ENCODE results near the gene OSR1.

Gene OSR1

DNA sequence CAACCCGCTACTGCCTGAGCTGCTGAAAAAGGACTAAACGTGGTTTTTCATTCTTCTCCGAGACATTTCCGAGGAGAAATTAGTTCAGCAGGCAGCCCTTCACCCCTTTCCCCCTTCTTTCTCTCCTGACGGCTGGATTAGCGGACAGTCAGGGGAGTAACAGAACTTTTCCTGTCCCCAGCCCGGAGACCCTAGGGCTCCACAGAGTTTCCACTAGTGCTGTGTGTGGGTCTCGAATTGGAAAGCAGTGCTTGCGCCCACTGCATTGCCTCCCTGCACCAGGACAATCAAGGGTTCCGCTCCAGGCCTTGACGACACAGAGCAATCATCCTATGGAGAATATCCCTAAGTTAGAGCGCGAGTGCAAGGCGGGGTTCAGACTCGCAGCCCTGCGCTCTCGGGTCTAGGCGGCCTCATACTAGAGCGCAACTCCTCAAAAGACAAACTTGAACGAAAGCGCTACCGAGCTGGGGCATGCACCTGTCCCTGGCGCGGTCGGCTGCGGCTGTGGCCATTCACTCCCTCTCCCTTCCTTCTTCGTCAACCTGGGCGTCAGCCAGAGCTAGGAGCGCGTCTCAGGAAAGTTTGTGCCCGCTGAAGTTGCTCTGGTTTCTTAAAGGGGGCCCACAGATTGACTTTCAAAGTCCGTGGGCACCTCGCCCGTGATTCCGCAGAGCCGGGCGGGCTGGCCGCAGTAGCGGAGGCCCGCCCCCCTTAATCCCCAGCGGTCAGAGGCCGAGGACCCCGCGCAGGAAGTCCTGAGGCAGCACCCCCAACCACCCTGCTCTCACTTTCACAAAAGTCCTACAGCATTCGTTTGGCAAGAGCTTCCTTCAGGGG, 801 bp downstream of the OSR1 start:
- DNase-seq (ENCODE audit: low spot score) = peak; percentile 32

- DNase-seq (ENCODE audit: low spot score) = peak; percentile 40
Observed at GRCh38 chr2:19356545-19357401, 1.6 kb downstream of the OSR1 start.

GRCh38 chr2:19355931-19356544, 2.4 kb downstream of the OSR1 start:
- DNase-seq (ENCODE audit: low spot score) = peak; percentile 35

DNA sequence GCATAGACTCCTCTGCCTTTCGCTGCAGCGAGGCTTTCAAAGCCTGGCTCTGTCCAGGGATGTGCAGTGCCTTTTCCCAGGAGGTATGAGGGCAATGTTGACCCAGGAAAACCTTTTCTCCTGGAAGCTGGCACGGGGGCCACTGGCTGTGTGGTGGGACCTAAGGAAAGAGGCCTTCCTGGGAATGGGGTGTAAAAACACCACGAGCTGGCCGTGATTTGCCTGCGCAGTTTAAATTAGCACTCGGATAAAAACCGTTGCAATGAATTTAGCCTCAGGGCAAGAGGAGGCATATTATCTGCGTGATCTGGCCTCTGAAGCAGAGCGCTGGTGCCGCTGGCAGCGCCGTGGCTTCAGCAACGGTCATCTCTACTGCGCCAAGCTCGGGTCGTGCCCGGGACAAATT, 3.0 kb downstream of the OSR1 start:
- DNase-seq (ENCODE audit: low spot score) = peak; percentile 60

GRCh38 chr2:19355014-19355405, 3.4 kb downstream of the OSR1 start:
- DNase-seq (ENCODE audit: low spot score) = no peak

GRCh38 chr2:19353721-19354050, 4.7 kb downstream of the OSR1 start:
- DNase-seq (ENCODE audit: low spot score) = no peak

DNA sequence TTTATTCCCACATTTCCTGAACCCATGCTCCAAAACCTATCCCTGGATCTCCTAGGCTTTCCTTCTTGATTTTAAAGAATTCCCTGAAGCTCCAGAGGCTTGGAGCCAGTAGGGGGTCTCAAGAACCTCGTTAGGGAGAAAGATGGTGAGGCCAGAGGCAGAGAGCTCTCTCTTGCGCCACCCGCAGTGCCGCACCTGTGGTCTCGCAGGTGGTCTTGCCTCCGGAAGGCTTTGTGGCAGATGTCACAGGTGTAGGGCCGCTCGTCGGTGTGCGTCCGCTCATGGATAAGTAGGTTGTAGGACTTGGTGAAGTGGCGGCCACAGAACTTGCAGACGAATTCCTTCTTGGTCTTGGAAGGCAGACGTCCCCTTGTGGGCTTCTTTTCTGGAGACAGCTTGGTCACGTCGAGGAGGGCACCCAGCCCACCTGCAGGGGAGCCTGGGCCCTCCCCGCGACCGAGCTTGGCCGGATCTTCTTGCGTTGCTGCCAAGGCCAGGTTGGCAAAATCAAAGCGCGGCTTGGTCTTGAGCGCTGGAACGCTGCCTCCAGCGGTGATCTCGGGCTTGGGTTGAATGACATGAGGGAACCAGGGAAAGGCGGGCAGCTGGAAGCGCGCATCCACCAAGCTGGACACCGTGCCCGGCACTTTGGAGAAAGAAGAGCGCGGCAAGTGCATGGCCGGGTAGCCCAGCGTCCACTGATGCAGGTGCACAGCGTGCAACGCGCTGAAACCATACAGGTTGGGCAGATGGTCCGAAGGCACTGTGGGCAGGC, 5.3 kb downstream of the OSR1 start:
- no peak for DNase-seq (ENCODE audit: low spot score)

DNA sequence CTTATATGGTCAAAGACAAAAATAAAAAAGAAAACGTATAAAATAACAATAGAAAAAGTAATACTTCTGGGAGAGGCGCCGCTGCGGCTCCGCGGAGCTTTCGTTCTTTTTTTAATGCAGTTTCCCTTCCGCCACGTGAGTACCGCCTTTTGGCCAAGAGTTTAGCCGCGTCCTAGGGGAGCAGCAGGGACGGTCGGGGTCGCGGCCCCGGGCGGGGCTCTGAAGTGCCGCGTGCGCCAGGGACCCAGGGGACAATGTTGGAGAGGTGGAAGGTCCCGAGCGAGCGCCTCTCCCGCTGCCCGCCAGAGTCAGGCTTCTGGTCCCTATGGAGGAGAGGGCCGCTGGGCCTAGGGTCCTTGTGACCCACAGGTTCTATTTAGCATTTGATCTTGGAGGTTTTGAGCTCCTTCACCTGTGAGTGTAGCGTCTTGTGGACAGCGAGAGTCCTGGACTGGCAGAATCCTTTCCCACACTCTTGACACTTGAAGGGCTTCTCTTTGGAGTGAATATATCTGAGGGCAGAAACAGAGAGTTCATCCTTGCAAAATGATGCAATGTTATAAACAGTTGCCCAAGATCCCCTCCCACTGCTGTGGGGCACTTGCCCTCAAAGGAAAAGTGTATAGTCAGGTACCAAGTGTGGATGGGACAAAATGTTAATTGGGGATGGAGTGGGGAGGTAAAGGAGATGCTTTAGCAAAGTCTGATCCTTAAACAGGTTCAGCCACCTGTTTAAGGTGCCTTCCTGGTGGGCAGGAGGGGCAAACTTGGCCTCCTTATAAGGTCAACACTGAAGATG, 6.3 kb downstream of the OSR1 start:
- DNase-seq (ENCODE audit: low spot score) = no peak

DNA sequence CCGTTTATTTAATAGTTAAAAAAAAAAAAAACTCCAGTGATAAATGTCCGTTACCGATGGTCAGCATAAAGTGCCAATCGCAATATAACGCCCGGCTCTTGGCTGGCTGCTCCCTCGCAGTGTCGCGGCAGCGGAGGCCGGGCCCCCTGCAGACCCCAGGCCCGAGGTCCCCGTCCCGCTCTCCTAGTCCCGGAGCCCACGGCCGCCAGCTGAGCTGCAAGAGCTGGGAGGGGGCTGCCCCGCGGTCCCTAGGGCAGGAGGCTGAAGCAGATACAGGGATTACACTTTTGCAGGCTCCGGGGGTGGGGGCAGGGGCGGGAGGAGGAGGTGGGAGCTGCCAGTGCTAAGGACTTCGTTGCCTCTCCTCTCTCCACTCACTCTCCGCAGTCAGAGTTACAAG, 6.9 kb downstream of the OSR1 start:
- no peak for DNase-seq (ENCODE audit: low spot score)

- DNase-seq (ENCODE audit: low spot score) = no peak
Observed at GRCh38 chr2:19350678-19351401, 7.6 kb downstream of the OSR1 start.

DNA sequence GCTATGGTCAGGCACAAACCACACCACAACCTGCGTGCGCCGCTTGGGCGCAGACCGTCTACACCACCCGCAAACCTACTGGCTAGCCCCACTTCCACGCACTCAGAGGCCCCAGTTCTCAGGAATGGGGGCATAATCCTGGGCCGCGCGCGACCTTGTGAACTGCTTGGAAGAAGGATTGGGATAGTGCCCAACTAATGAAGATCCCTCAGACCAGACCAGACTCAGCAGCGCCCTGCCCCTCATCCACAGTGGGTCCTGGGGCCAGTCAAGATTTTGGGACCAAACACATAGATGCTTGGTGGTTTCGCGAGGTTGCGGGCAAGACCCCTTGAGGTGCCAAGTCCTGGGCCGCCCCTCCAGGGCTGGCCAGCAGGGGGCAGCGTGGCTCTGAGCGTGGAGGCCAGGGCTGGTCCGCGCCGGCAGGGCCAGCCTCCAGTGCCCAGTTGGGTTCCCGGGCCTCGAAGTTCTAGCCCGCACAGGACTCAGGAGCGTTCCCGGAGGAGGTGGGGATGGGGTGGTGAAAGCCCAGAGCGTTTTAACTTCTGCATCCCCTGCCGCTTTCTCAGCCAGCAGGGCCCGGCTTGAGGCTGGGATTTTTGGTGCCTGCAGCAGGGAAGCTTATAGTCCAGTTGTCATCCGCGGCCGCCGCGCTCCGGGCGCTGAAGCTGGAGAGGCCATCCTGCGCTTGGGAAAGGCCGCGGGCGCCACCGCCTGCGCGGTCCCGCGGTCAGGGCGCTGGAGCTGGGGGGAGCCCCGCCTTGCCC, 8.3 kb downstream of the OSR1 start:
- peak; percentile 41 for DNase-seq (ENCODE audit: low spot score)

- DNase-seq (ENCODE audit: low spot score) = no peak
Observed at GRCh38 chr2:19348692-19349091, 9.7 kb downstream of the OSR1 start.

- DNase-seq (ENCODE audit: low spot score) = peak; percentile 98
Observed at GRCh38 chr2:19347619-19348562, 10.5 kb downstream of the OSR1 start.

DNA sequence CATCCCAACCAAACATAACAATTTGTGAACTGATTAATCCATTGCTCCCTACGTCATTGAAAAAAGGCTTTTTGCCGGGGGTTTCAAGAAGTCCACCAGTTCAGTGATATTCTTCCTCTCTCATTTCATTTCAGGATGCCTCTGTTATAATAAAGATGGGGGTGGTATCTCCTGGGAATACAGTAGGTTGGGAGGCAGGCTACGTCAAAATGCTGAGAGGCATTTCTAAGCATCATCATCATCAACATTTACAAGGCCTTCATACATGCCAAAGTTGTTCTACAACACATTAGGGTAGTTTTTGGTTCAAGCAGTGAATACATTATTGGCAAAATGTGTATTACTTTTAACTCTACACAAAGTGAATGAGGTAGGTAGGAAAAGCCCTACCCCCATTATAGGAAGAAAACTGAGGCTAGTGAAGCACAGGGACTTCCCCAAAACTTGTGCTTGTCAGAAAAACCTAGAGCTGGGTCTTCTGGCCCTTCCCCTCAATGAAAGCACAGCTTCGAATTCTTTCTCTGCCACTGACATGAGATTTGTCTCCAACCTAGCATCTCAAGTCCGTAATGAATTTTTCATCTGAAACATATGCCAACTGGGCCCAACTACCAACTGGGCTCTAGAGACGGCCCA, 11.3 kb downstream of the OSR1 start:
- DNase-seq (ENCODE audit: low spot score) = no peak

DNA sequence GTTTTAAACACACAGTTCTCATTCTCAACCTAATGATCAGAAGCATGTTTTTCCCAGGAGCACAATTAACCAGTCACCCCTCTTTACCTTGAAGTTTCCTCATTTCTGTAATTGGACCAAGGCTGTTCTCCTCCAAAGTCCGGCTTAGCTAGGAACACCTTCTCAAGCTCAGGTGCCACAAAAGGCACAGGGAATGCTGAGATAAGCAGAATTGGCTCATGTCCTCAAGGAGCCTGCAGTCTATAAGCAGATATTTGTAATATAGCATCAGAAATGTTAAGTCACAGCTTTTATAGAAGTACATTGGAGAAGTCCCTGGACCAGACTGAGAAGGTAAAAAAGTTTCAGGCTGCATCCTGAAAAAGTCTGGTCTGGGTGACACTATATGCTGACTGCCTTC, 20.7 kb downstream of the OSR1 start:
- no peak for DNase-seq (ENCODE audit: low spot score)

DNA sequence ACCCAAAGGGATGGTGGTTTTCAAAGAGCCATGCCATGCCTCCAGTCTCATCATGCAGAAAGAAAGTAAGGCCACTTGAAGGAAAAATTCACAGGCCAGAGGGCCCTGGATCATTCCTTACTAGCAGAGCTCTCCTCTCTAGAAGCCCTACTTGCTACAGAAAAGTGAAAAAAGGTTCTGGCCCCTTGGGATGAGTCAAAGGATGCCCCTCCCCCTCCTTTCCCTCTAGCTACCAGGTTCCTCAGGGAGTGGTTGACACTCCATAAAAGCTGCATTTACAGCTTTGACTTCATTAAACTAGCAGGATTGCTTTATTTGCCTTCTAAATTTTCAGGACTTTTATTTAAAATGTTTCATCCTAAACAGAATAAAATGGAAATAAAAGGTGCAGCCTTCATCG, 21.2 kb downstream of the OSR1 start:
- DNase-seq (ENCODE audit: low spot score) = no peak

DNA sequence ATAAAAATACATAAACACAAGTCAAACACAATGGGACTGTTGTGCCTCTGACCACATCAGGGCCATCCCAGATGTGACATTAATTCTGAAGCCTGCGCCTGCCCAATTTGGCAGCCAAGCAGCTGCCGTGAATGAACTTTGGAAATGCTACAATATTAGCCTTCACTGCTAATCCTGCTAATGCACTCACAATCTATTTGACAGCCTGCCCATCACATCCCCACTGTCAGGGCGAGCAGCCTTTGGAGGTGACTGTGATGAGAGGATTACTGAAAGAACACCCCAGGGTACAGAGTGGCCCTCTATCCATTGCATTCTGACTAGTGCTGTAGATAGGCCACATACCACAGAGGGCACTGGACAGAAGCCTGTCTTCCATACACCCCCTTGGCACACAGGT, 21.6 kb downstream of the OSR1 start:
- no peak for DNase-seq (ENCODE audit: low spot score)

DNA sequence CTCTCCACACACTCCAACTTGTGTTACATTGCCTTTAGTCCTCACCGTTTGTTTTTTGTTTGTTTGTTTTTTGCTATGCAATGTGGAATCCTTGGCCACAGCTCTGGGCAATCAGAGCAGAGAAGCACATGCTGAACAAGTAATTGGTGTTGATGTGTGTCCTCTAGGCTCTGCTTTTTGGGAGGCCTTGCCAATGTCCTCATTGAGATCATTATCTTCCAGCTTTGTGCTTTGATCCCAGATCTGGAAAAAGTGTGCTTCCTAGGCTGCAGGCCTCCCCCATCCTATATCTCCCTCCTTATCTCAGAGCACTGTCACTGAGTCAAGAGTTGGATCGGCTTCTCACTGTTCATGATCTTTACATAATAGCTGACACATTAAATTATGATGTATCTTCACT, 25.9 kb downstream of the OSR1 start:
- no peak for DNase-seq (ENCODE audit: low spot score)

All from AG20443 (cell line).